K562 (cell line): ENCODE data around the gene DNAJB7. TPM values are rescaled to one million over a fixed set of nuclear protein-coding genes. Genes with fewer than 3 reads are reported as not detected.
A peak's percentile ranks its signal among the peaks of the same experiment; 100 is the strongest.

Experiments
- ARID2 ChIP-seq: fragments of 450-650 bp; IDR thresholded peaks from 2 replicates; pipeline ENCODE4 v1.6.1; 2017; ENCODE audit warnings: antibody characterized with exemption, mild to moderate bottlenecking
- BRD9 ChIP-seq: fragments of 450-650 bp; IDR thresholded peaks from 2 replicates; pipeline ENCODE4 v1.6.1; 2018; ENCODE audit warnings: low read depth; ENCODE audit not compliant: partially characterized antibody
- CREM ChIP-seq: IDR thresholded peaks from 2 replicates; pipeline ENCODE4 v1.6.1; 2014; ENCODE audit warnings: antibody characterized with exemption, low read depth
- DDX20 ChIP-seq: fragments of 450-650 bp; IDR thresholded peaks from 2 replicates; pipeline ENCODE4 v1.6.1; 2016; ENCODE audit warnings: missing genetic modification characterization, low read depth, mild to moderate bottlenecking, missing compliant biosample characterization, moderate library complexity
- ETS2 ChIP-seq: IDR thresholded peaks from 2 replicates; pipeline ENCODE4 v1.6.1; 2016; ENCODE audit warnings: borderline replicate concordance, missing genetic modification characterization, mild to moderate bottlenecking, moderate library complexity, missing compliant biosample characterization; ENCODE audit not compliant: poor library complexity, severe bottlenecking
- HCFC1 ChIP-seq: IDR thresholded peaks from 2 replicates; pipeline ENCODE4 v1.6.1; 2012; ENCODE audit warnings: low read depth, low read length, improper control_type of control experiment
- HDAC1 ChIP-seq, 2 experiments: fragments of 450-650 bp; IDR thresholded peaks; 2 replicates each; pipeline ENCODE4 v1.6.1; 2016 to 2017; ENCODE audit warnings: inconsistent platforms in 1 of 2, mild to moderate bottlenecking in 1 of 2, moderate library complexity in 1 of 2
- HOMEZ ChIP-seq: fragments of 250-450 bp; sonication (Bioruptor Pico); IDR thresholded peaks from 2 replicates; pipeline ENCODE4 v1.4.0; 2020; ENCODE audit warnings: mild to moderate bottlenecking, moderate library complexity
- IRF2 ChIP-seq: sonication (generic); formaldehyde crosslinking; IDR thresholded peaks from 2 replicates; pipeline ENCODE4 v1.8.1; 2022; ENCODE audit warnings: mild to moderate bottlenecking, missing genetic modification reagents
- KAT8 ChIP-seq: fragments of 450-650 bp; IDR thresholded peaks from 2 replicates; pipeline ENCODE4 v1.6.1; 2016; ENCODE audit warnings: low read depth, mild to moderate bottlenecking
- MTA3 ChIP-seq: fragments of 450-650 bp; formaldehyde crosslinking; IDR thresholded peaks from 2 replicates; pipeline ENCODE4 v1.6.1; 2017; ENCODE audit warnings: mild to moderate bottlenecking, borderline replicate concordance
- NRF1 ChIP-seq, 2 experiments: fragments of 450-650 bp; IDR thresholded peaks in 1 of 2; conservative IDR thresholded peaks in 1 of 2; 2 replicates each; pipeline ENCODE4 v1.6.1; 2014; ENCODE audit warnings: mild to moderate bottlenecking in 2 of 2
- PPARD ChIP-seq: fragments of 250-450 bp; sonication (Bioruptor Pico); IDR thresholded peaks from 2 replicates; pipeline ENCODE4 v1.8.0; 2022; ENCODE audit warnings: inconsistent platforms, mild to moderate bottlenecking, moderate library complexity
- RCOR1 ChIP-seq, 2 experiments: IDR thresholded peaks; 2 replicates each; pipeline ENCODE4 v1.6.1; 2012; ENCODE audit warnings: low read depth in 2 of 2, low read length in 2 of 2, borderline replicate concordance in 1 of 2, improper control_type of control experiment in 1 of 2
- SAFB ChIP-seq: fragments of 200-400 bp; formaldehyde crosslinking; IDR thresholded peaks from 2 replicates; pipeline ENCODE4 v1.6.1; 2017; ENCODE audit warnings: low read depth, low read length, borderline replicate concordance
- SNIP1 ChIP-seq: fragments of 450-650 bp; IDR thresholded peaks from 2 replicates; pipeline ENCODE4 v1.7.1; 2017; ENCODE audit warnings: low read depth, mild to moderate bottlenecking
- SRSF1 ChIP-seq: fragments of 200-400 bp; formaldehyde crosslinking; IDR thresholded peaks from 2 replicates; pipeline ENCODE4 v1.6.1; 2017; ENCODE audit warnings: mild to moderate bottlenecking, low read depth, low read length, moderate library complexity
- STAT5B ChIP-seq: fragments of 250-450 bp; sonication (Bioruptor Pico); IDR thresholded peaks from 2 replicates; pipeline ENCODE4 v1.8.0; 2021; ENCODE audit warnings: mild to moderate bottlenecking, inconsistent platforms
- ZNF175 ChIP-seq: fragments of 200-800 bp; sonication (Bioruptor generic); IDR thresholded peaks from 2 replicates; pipeline ENCODE4 v1.6.1; 2016; ENCODE audit warnings: low read depth, mild to moderate bottlenecking, missing genetic modification characterization, missing compliant biosample characterization
- ZNF75A ChIP-seq: fragments of 450-650 bp; formaldehyde crosslinking; IDR thresholded peaks from 2 replicates; pipeline ENCODE4 v1.4.0; 2020; ENCODE audit warnings: mild to moderate bottlenecking
- ZSCAN32 ChIP-seq: fragments of 450-650 bp; formaldehyde crosslinking; IDR thresholded peaks from 2 replicates; pipeline ENCODE4 v1.4.0; 2020; ENCODE audit warnings: mild to moderate bottlenecking, moderate library complexity
- ZZZ3 ChIP-seq: fragments of 450-650 bp; IDR thresholded peaks from 2 replicates; pipeline ENCODE4 v1.6.1; 2016; ENCODE audit warnings: antibody characterized with exemption, mild to moderate bottlenecking, moderate library complexity
- polyA plus RNA-seq, 8 experiments: library from polyadenylated mRNA; depleted of rRNA in 4 of 8; stranded (reverse) in 5 of 8; unstranded in 3 of 8; fragments of >200 nt; fragmentation: Nextera tagmentation in 2 of 8; fragmentation: Illumina TruSeq in 1 of 8; extraction: Ambion mirVana in 2 of 8; extraction: Trizol in 1 of 8; gene quantifications; 2 replicates each; pipeline versions ENCODE4 v1.2.1 to v1.2.3, GENCODE V29; 2011 to 2014; ENCODE audit warnings: inconsistent platforms in 1 of 8, missing spikeins in 1 of 8
- total RNA-seq, 7 experiments: library from RNA; depleted of rRNA in 6 of 7; stranded (reverse); fragments of >200 nt in 6 of 7; fragmentation: Illumina TruSeq in 2 of 7; extraction: Trizol in 2 of 7; gene quantifications; 2 replicates each; pipeline versions ENCODE4 v1.2.1 to v1.2.3, GENCODE V29; 2011 to 2021; ENCODE audit warnings: low replicate concordance in 1 of 7
- TF ChIP-seq, protein P1 (sequence below): fragments of 250-450 bp; sonication (Bioruptor Pico); IDR thresholded peaks from 2 replicates; pipeline ENCODE4 v1.5.0; 2021; ENCODE audit warnings: mild to moderate bottlenecking, borderline replicate concordance
- TF ChIP-seq, protein P2 (sequence below): fragments of 250-450 bp; sonication (Bioruptor Pico); IDR thresholded peaks from 2 replicates; pipeline ENCODE4 v1.4.0; 2020; ENCODE audit warnings: mild to moderate bottlenecking, moderate library complexity, borderline replicate concordance

DNAJB7 gene
- total and polyA plus RNA-seq, 9 of the 15 experiments (the other 6 are each of a cell fraction or from before 2014, with no cell fraction given) = 0.13 to 0.21 TPM; not detected in 7

DNA sequence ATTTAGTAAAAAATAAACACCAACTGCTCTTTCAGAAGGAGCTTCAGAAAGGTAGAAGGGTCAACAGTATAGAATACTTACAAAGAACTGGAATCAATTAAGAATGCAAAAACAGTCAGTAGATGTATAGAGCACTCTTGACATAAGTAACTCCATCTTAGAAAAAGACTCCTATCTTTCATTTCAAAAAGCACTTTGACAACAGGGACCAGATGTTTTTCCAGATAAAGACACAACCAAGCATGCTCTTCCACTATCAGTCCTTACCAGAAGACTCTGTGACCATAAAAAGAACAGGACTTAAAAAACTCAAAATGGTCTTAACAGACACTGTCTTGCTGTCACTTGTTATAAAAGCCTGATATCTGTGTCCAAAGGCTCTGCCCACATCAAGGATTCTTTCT, 48.0 kb downstream of the DNAJB7 start (continued):
- TF ChIP-seq, protein P1, sequence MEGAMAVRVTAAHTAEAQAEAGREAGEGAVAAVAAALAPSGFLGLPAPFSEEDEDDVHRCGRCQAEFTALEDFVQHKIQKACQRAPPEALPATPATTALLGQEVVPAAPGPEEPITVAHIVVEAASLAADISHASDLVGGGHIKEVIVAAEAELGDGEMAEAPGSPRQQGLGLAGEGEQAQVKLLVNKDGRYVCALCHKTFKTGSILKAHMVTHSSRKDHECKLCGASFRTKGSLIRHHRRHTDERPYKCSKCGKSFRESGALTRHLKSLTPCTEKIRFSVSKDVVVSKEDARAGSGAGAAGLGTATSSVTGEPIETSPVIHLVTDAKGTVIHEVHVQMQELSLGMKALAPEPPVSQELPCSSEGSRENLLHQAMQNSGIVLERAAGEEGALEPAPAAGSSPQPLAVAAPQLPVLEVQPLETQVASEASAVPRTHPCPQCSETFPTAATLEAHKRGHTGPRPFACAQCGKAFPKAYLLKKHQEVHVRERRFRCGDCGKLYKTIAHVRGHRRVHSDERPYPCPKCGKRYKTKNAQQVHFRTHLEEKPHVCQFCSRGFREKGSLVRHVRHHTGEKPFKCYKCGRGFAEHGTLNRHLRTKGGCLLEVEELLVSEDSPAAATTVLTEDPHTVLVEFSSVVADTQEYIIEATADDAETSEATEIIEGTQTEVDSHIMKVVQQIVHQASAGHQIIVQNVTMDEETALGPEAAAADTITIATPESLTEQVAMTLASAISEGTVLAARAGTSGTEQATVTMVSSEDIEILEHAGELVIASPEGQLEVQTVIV (CRISPR knock-in tag) = peak; percentile 91
- TF ChIP-seq ARID2 (no peak), DDX20 (tag) (peak; percentile 100), ZSCAN32 (CRISPR knock-in tag) (peak; percentile 89), RCOR1 (IDR thresholded peaks at IDR 0.05; ENCODE audit: borderline replicate concordance in 1 of 2, low read depth in 2 of 2, low read length in 2 of 2) (peak in 1 of 2 experiments; percentile 74; a peak in 2 of 4 replicates), STAT5B (CRISPR knock-in tag) (peak; percentile 98), ZNF75A (peak; percentile 93), HDAC1 (IDR thresholded peaks at IDR 0.05) (peak; percentile 51 to 78; a peak in 2 of 4 replicates), MTA3 (peak; percentile 75), ZZZ3 (no peak), PPARD (peak; percentile 95), SRSF1 (no peak), NRF1 (conservative IDR thresholded peaks at IDR 0.05 in 1 of 2, IDR thresholded peaks at IDR 0.05 in 1 of 2) (no peak), SNIP1 (no peak), KAT8 (no peak), CREM (peak; percentile 56; the same call in 1 of the 2 replicates), BRD9 (no peak), SAFB (no peak), IRF2 (no peak), HCFC1 (no peak), ZNF175 (peak; percentile 100), HOMEZ (CRISPR knock-in tag) (peak; percentile 99), ETS2 (peak; percentile 80)
- TF ChIP-seq, protein P2, sequence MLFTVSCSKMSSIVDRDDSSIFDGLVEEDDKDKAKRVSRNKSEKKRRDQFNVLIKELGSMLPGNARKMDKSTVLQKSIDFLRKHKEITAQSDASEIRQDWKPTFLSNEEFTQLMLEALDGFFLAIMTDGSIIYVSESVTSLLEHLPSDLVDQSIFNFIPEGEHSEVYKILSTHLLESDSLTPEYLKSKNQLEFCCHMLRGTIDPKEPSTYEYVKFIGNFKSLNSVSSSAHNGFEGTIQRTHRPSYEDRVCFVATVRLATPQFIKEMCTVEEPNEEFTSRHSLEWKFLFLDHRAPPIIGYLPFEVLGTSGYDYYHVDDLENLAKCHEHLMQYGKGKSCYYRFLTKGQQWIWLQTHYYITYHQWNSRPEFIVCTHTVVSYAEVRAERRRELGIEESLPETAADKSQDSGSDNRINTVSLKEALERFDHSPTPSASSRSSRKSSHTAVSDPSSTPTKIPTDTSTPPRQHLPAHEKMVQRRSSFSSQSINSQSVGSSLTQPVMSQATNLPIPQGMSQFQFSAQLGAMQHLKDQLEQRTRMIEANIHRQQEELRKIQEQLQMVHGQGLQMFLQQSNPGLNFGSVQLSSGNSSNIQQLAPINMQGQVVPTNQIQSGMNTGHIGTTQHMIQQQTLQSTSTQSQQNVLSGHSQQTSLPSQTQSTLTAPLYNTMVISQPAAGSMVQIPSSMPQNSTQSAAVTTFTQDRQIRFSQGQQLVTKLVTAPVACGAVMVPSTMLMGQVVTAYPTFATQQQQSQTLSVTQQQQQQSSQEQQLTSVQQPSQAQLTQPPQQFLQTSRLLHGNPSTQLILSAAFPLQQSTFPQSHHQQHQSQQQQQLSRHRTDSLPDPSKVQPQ (CRISPR knock-in tag) = peak; percentile 98
